ENCODE measurements around the gene ALX3. TPM values are rescaled to one million over a fixed set of nuclear protein-coding genes. Genes with fewer than 3 reads are reported as not detected.

Gene ALX3
- total RNA-seq, 4 donors from 2014 or later = not detected

DNA sequence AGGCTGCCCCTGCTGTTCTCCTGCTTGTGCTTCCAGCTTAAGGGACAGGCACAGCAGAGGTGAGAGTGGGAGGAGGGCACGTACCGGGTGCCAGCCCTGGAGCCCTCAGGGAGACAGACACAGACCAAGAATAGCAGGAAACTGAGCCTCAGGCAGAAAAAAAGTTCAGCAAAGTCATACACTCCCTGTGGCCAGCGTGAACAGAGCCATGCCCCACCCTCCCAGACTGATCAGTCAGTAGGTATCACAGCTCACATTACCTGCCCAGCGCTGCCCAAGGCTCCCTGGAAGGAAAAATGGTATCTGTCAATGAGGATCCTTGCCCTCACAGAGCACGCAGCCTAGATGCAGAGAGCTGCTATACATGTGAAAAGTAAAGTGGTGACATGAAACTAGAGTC lies 43.1 kb upstream of the ALX3 start:
- 38 to 57% methylated on average over 5 of the region's 5 CpGs for WGBS, 2 donors
- H3K27me3 ChIP-seq = no peaks in the 10 kb centered on the region
- TF ChIP-seq CTCF (IDR thresholded peaks at IDR 0.05) (no peak), POLR2A (IDR thresholded peaks at IDR 0.05) (no peak)
- no peak overlapping the region for H3K4me3 ChIP-seq (replicated peaks in 1 of 3)
- H3K36me3 ChIP-seq = no peaks in the 10 kb centered on the region
- DNase-seq = no peak
- intact Hi-C loops (cut with DNase I) = no loop called here
- H3K4me1 ChIP-seq = no peaks in the 10 kb centered on the region
- H3K27ac ChIP-seq = no peak overlapping the region
- no peaks in the 10 kb centered on the region for H3K9me3 ChIP-seq

DNA sequence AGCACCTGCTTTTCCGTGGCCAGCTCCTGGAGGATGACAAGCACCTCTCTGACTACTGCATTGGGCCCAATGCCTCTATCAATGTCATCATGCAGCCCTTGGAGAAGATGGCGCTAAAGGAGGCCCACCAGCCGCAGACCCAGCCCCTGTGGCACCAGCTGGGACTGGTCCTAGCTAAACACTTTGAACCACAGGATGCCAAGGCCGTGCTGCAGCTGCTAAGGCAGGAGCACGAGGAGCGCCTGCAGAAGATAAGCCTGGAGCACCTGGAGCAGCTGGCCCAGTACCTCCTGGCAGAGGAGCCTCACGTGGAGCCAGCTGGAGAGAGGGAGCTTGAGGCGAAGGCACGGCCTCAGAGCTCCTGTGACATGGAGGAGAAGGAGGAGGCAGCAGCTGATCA lies 42.2 kb upstream of the ALX3 start:
- no peaks in the 10 kb centered on the region for H3K36me3 ChIP-seq
- H3K9me3 ChIP-seq = no peaks in the 10 kb centered on the region
- TF ChIP-seq POLR2A (IDR thresholded peaks at IDR 0.05) (no peak), CTCF (IDR thresholded peaks at IDR 0.05) (no peak)
- H3K27me3 ChIP-seq = no peaks in the 10 kb centered on the region
- no peak overlapping the region for H3K27ac ChIP-seq
- DNase-seq = no peak
- no peak overlapping the region for H3K4me3 ChIP-seq (replicated peaks in 1 of 3)
- no peaks in the 10 kb centered on the region for H3K4me1 ChIP-seq
- intact Hi-C loops (cut with DNase I) = no loop called here
- 60 to 69% methylated on average over 1 to 8 of the region's 9 CpGs for WGBS, 2 donors

DNA sequence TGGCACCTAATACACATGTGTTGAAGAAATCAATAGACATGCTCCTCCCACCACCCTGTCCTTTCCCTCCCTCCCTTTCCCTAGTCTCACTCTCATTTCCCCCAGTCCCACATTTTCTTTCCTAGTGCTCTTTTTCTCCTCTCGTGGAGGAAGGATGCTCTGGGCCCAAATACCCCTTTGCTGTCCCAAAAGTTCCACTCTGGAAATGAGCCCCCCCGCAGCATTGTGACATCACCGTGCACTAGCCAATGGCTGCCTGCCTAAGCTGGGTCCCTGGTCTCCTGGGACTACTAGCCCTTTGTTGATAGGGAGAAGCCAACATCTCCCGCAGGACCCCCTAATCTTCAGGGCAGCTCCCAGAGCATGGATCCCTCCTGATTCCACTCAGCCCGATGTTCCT lies 41.7 kb upstream of the ALX3 start, which contains the start of gene UBL4B:
UBL4B (plus strand) TSS at position 301 of the 400 bp plus-strand sequence; CDS start at position 393, 92 bp downstream.
- TF ChIP-seq POLR2A (IDR thresholded peaks at IDR 0.05) (no peak), CTCF (IDR thresholded peaks at IDR 0.05) (no peak)
- no peaks in the 10 kb centered on the region for H3K4me1 ChIP-seq
- H3K27ac ChIP-seq = no peak within 1 kb of the TSS
- 83 to 88% methylated on average over 5 of the region's 5 CpGs for WGBS, 2 donors
- DNase-seq = no peak
- H3K9me3 ChIP-seq = no peaks in the 10 kb centered on the region
- intact Hi-C loops (cut with DNase I) = no loop called here
- no peak within 1 kb of the TSS for H3K4me3 ChIP-seq (replicated peaks in 1 of 3)
- no peaks in the 10 kb centered on the region for H3K36me3 ChIP-seq
- no peaks in the 10 kb centered on the region for H3K27me3 ChIP-seq

GRCh38 chr1:110111081-110111480 lies 40.6 kb upstream of the ALX3 start:
- DNase-seq = no peak
- H3K4me3 ChIP-seq (replicated peaks in 1 of 3) = no peak overlapping the region
- no peak for TF ChIP-seq POLR2A (IDR thresholded peaks at IDR 0.05)
- no peak for TF ChIP-seq CTCF (IDR thresholded peaks at IDR 0.05)
- 82 to 86% methylated on average over 3 to 4 of the region's 4 CpGs for WGBS, 2 donors
- no peak overlapping the region for H3K27ac ChIP-seq
- no peaks in the 10 kb centered on the region for H3K27me3 ChIP-seq
- no peaks in the 10 kb centered on the region for H3K9me3 ChIP-seq
- intact Hi-C loops (cut with DNase I) = no loop called here
- no peaks in the 10 kb centered on the region for H3K4me1 ChIP-seq
- H3K36me3 ChIP-seq = no peaks in the 10 kb centered on the region

GRCh38 chr1:110107867-110108469 lies 37.5 kb upstream of the ALX3 start:
- H3K27ac ChIP-seq = no peak overlapping the region
- TF ChIP-seq POLR2A (IDR thresholded peaks at IDR 0.05) (no peak), CTCF (IDR thresholded peaks at IDR 0.05) (no peak)
- H3K4me3 ChIP-seq (replicated peaks in 1 of 3) = no peak overlapping the region
- DNase-seq = no peak
- 66 to 74% methylated on average over 7 of the region's 7 CpGs for WGBS, 2 donors
- no peaks in the 10 kb centered on the region for H3K9me3 ChIP-seq
- intact Hi-C loops (cut with DNase I) = no loop called here
- no peaks in the 10 kb centered on the region for H3K4me1 ChIP-seq
- H3K36me3 ChIP-seq = no peaks in the 10 kb centered on the region
- H3K27me3 ChIP-seq = no peaks in the 10 kb centered on the region

Measured in thyroid gland (tissue), 4 donors.